ENCODE results near the gene CUEDC1.

GRCh38 chr17:57881783-57882351 lies 73.3 kb downstream of the CUEDC1 start:
- no peak for TF ChIP-seq CTCF (IDR thresholded peaks at IDR 0.05)
- TF ChIP-seq POLR2A (IDR thresholded peaks at IDR 0.05), result no peak

All from lower leg skin (tissue), 3 donors.